ENCODE measurements around the gene PTPRN2. TPM values are rescaled to one million over a fixed set of nuclear protein-coding genes. Genes with fewer than 3 reads are reported as not detected.

PTPRN2 gene
- total and polyA plus RNA-seq, 2 of the 13 experiments (the other 11 are each of a cell fraction or from before 2014, with no cell fraction given) = 2.5 to 24.2 TPM

DNA sequence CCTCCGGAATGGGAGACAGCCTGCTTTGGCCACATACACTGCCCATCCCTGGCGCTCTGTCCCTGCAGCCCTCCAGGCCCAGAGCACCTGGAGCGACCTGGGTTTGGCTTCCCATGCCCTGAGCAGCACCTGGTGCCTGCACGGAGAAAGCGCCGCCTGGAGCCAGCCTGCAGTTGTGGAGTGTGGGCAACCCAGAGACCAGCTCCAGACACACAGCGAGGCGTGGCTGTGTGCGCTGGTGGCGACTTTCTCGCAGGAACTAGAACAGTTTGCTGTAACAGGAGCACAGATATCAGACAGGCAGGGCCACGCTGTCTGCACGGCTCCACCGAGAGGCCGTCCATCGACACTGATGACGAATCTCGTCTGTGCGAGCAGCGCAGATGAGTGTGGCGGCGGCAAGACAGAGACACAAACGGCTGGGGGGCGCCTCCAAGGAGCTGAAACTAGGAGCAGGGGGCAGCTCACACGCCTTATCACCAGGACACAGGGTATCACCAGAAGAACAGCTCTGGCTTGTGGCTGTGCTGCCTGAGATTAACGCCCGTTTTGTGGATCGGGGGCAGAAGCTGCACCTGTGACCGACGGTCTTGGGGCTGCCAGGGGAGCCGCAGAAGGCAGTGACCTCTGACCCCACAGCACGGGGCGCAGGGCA, 975.5 kb downstream of the PTPRN2 start:
- 82% methylated on average over 14 of the region's 33 CpGs for WGBS (ENCODE audit: low lambda C conversion rate)
- no peak for DNase-seq (ENCODE audit: low spot score)
- POLR2A ChIA-PET = no interaction called here
- Histone ChIP-seq H3K4me2 (ENCODE audit: low read depth, low read length) (no peak overlapping the region), H3K27ac (ENCODE audit: extremely low read length, insufficient read depth, low read length) (no peak overlapping the region), H3K4me3 (replicated peaks in 1 of 3; ENCODE audit: insufficient read depth in 1 of 3, low read depth in 2 of 3, low read length in 3 of 3) (no peak overlapping the region), H3K27me3 (ENCODE audit: control insufficient read depth in 1 of 2, insufficient read depth in 2 of 2, low read length in 2 of 2) (peaks cover 5 to 51% of the 10 kb centered on the region in 2 experiments; a peak in 4 of 5 replicates), H3K9me3 (ENCODE audit: low read length) (no peaks in the 10 kb centered on the region), H4K20me1 (ENCODE audit: insufficient read depth, low read length) (no peaks in the 10 kb centered on the region), H3K9ac (ENCODE audit: insufficient read depth, low read depth, low read length) (no peak overlapping the region), H2AFZ (ENCODE audit: low read length) (no peak overlapping the region), H3K36me3 (replicated peaks in 1 of 2; ENCODE audit: control insufficient read depth in 1 of 2, insufficient read depth in 2 of 2, low read length in 2 of 2) (no peaks in the 10 kb centered on the region), H3K4me1 (ENCODE audit: insufficient read depth, low read length) (no peaks in the 10 kb centered on the region), H3K79me2 (ENCODE audit: insufficient read depth, low read length) (no peaks in the 10 kb centered on the region)
- intact Hi-C loops (cut with micrococcal nuclease; ENCODE audit: unreplicated experiment) = no loop called here
- no peak for ATAC-seq
- CTCF ChIA-PET (ENCODE audit: low intra/inter-chr PET ratio, low total read pairs) = no interaction called here
- no TSS peak for BruUV-seq (replicated peaks)
- no peak for FAIRE-seq
- in situ Hi-C loops (cut with HindIII; ENCODE audit: extremely low pct_ligation_motif_present, low pct_unique_long_range_greater_than_20kb) = no loop called here
- TF ChIP-seq, protein P1, sequence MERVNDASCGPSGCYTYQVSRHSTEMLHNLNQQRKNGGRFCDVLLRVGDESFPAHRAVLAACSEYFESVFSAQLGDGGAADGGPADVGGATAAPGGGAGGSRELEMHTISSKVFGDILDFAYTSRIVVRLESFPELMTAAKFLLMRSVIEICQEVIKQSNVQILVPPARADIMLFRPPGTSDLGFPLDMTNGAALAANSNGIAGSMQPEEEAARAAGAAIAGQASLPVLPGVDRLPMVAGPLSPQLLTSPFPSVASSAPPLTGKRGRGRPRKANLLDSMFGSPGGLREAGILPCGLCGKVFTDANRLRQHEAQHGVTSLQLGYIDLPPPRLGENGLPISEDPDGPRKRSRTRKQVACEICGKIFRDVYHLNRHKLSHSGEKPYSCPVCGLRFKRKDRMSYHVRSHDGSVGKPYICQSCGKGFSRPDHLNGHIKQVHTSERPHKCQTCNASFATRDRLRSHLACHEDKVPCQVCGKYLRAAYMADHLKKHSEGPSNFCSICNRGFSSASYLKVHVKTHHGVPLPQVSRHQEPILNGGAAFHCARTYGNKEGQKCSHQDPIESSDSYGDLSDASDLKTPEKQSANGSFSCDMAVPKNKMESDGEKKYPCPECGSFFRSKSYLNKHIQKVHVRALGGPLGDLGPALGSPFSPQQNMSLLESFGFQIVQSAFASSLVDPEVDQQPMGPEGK (CRISPR knock-in tag; IDR thresholded peaks at IDR 0.05) = no peak
- TF ChIP-seq ZNF768 (CRISPR knock-in tag; IDR thresholded peaks at IDR 0.05) = 0 out of 2 replicates have a peak, but pooled peaks have one; percentile 14

DNA sequence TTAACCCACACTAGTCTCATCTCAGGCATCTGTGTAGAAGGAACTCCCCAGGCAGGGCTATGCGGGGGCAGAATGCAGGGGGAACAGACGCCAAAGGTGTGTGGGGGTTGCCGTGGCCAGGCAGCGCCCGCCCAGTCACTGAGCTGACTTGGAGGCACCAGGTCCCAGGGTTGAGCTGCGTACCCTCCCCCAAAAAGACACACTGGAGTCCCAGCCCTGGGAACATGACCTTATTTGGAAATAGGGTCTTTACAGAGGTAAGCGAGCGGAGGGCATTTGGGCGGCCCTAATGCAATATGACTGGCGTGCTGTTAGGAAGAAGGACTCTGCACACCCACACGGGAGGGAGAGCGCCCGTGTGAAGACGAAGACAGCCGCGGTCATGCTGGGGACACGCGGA, 976.3 kb downstream of the PTPRN2 start:
- BruUV-seq (replicated peaks) = no TSS peak
- H4K20me1 ChIP-seq (ENCODE audit: insufficient read depth, low read length) = no peaks in the 10 kb centered on the region
- WGBS (ENCODE audit: low lambda C conversion rate) = 68% methylated on average over 16 of the region's 18 CpGs
- DNase-seq (ENCODE audit: low spot score) (no peak), FAIRE-seq (no peak), ATAC-seq (no peak)
- ChIA-PET CTCF (ENCODE audit: low intra/inter-chr PET ratio, low total read pairs) (no interaction called here), POLR2A (no interaction called here)
- no peaks in the 10 kb centered on the region for H3K4me1 ChIP-seq (ENCODE audit: insufficient read depth, low read length)
- no peaks in the 10 kb centered on the region for H3K79me2 ChIP-seq (ENCODE audit: insufficient read depth, low read length)
- intact Hi-C loops (cut with micrococcal nuclease; ENCODE audit: unreplicated experiment) (no loop called here), in situ Hi-C loops (cut with HindIII; ENCODE audit: extremely low pct_ligation_motif_present, low pct_unique_long_range_greater_than_20kb) (no loop called here)
- no peak overlapping the region for H3K9ac ChIP-seq (ENCODE audit: insufficient read depth, low read depth, low read length)
- H3K4me2 ChIP-seq (ENCODE audit: low read depth, low read length) = no peak overlapping the region
- H3K4me3 ChIP-seq (replicated peaks in 1 of 3; ENCODE audit: insufficient read depth in 1 of 3, low read depth in 2 of 3, low read length in 3 of 3) = no peak overlapping the region
- no peak for TF ChIP-seq SOX6 (IDR thresholded peaks at IDR 0.05)
- TF ChIP-seq SOX6 (CRISPR knock-in tag; IDR thresholded peaks at IDR 0.05) = no peak
- TF ChIP-seq ZSCAN9 (CRISPR knock-in tag; IDR thresholded peaks at IDR 0.05; ENCODE audit: borderline replicate concordance) = no peak
- TF ChIP-seq ZSCAN31 (CRISPR knock-in tag; IDR thresholded peaks at IDR 0.05; ENCODE audit: low read depth) = no peak
- no peak for TF ChIP-seq MIER3 (CRISPR knock-in tag; IDR thresholded peaks at IDR 0.05; ENCODE audit: borderline replicate concordance)
- no peak for TF ChIP-seq SMARCE1 (IDR thresholded peaks at IDR 0.05; ENCODE audit: borderline replicate concordance)
- no peak for TF ChIP-seq YY1 (IDR thresholded peaks at IDR 0.05; ENCODE audit: insufficient read depth, insufficient replicate concordance, low read depth, low read length)
- no peak for TF ChIP-seq ZNF160 (CRISPR knock-in tag; IDR thresholded peaks at IDR 0.05)
- TF ChIP-seq KDM5A (IDR thresholded peaks at IDR 0.05; ENCODE audit: borderline replicate concordance, low read length) = no peak
- H3K27me3 ChIP-seq (ENCODE audit: control insufficient read depth in 1 of 2, insufficient read depth in 2 of 2, low read length in 2 of 2) = peaks cover 5 to 55% of the 10 kb centered on the region in 2 experiments; a peak in 4 of 5 replicates
- H3K36me3 ChIP-seq (replicated peaks in 1 of 2; ENCODE audit: control insufficient read depth in 1 of 2, insufficient read depth in 2 of 2, low read length in 2 of 2) = no peaks in the 10 kb centered on the region
- no peaks in the 10 kb centered on the region for H3K9me3 ChIP-seq (ENCODE audit: low read length)
- H3K27ac ChIP-seq (ENCODE audit: extremely low read length, insufficient read depth, low read length) = no peak overlapping the region
- no peak overlapping the region for H2AFZ ChIP-seq (ENCODE audit: low read length)
